ENCODE data around the gene SPOP. TPM values are rescaled to one million over a fixed set of nuclear protein-coding genes. Genes with fewer than 3 reads are reported as not detected.

Gene SPOP
- total and polyA plus RNA-seq, 2 experiments from 2014 or later = 51.2 to 65.7 TPM

DNA sequence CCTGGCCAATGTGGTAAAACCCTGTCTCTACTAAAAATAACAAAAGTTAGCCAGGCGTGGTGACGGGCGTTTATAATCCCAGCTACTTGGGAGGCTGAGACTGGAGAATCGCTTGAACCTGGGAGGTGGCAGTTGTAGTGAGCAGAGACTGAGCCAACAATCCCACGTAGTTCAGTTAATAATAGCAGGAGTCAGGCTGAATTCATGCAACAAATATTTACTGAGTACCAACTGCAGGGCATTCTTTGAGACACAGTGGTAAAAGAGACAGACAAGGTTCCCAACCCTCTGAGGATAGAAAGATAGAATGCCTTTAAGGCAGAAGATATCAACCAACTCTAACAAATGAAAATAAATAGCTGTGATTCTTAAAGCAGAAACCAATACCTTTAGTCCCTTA is 39.1 kb downstream of the SPOP start:
- TF ChIP-seq EZH2phosphoT487 (IDR thresholded peaks at IDR 0.05; ENCODE audit: low read depth, severe bottlenecking, unreplicated experiment) (no peak), EZH2 (IDR thresholded peaks at IDR 0.05; ENCODE audit: borderline replicate concordance) (no peak)
- TF ChIP-seq, protein P1, sequence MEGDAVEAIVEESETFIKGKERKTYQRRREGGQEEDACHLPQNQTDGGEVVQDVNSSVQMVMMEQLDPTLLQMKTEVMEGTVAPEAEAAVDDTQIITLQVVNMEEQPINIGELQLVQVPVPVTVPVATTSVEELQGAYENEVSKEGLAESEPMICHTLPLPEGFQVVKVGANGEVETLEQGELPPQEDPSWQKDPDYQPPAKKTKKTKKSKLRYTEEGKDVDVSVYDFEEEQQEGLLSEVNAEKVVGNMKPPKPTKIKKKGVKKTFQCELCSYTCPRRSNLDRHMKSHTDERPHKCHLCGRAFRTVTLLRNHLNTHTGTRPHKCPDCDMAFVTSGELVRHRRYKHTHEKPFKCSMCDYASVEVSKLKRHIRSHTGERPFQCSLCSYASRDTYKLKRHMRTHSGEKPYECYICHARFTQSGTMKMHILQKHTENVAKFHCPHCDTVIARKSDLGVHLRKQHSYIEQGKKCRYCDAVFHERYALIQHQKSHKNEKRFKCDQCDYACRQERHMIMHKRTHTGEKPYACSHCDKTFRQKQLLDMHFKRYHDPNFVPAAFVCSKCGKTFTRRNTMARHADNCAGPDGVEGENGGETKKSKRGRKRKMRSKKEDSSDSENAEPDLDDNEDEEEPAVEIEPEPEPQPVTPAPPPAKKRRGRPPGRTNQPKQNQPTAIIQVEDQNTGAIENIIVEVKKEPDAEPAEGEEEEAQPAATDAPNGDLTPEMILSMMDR (IDR thresholded peaks at IDR 0.05; ENCODE audit: poor library complexity) = no peak
- DNase-seq (ENCODE audit: low spot score) = no peak
- Histone ChIP-seq H3K9me3 (ENCODE audit: low read depth) (no peaks in the 10 kb centered on the region), H3K9me2 (replicated peaks; ENCODE audit: insufficient read depth) (no peaks in the 10 kb centered on the region), H3K4me3 (no peak overlapping the region), H3K79me2 (peaks cover 94% of the 10 kb centered on the region), H3K4me2 (no peak overlapping the region), H3K4me1 (ENCODE audit: insufficient read depth) (peaks cover 7% of the 10 kb centered on the region), H3K27me3 (no peaks in the 10 kb centered on the region), H3K27ac (no peak overlapping the region), H4K20me1 (ENCODE audit: insufficient read depth, poor library complexity, severe bottlenecking) (peaks cover 15% of the 10 kb centered on the region), H3K36me3 (replicated peaks; ENCODE audit: insufficient read depth, low read depth) (no peaks in the 10 kb centered on the region), H2AFZ (no peak overlapping the region)
- 94% methylated on average over 5 of the region's 5 CpGs for WGBS (ENCODE audit: low lambda C conversion rate, missing lambda C conversion rate)

DNA sequence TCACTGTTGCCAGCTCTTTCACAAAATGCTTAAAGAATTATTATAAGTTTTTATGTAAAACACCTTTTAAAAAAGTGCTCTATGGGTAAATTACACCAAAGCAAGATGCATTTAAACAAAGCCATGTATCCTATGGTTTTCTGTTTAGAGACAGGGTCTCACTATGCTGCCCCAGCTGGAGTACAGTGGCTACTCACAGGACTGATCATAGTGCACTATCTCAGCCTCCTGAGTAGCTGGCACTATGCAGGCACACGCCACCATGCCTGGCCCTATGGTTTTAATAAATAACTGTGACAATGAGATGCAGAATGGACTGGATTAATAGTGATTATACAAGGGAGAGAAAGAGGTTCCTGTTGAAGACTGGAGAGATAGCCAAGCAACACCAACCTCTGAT is 40.2 kb downstream of the SPOP start:
- Histone ChIP-seq H3K79me2 (peaks cover 94% of the 10 kb centered on the region), H3K27ac (no peak overlapping the region), H4K20me1 (ENCODE audit: insufficient read depth, poor library complexity, severe bottlenecking) (peaks cover 22% of the 10 kb centered on the region), H3K4me3 (no peak overlapping the region), H3K27me3 (no peaks in the 10 kb centered on the region), H3K4me1 (ENCODE audit: insufficient read depth) (peaks cover 16% of the 10 kb centered on the region), H2AFZ (no peak overlapping the region), H3K9me3 (ENCODE audit: low read depth) (no peaks in the 10 kb centered on the region), H3K36me3 (replicated peaks; ENCODE audit: insufficient read depth, low read depth) (no peaks in the 10 kb centered on the region), H3K9me2 (replicated peaks; ENCODE audit: insufficient read depth) (no peaks in the 10 kb centered on the region), H3K4me2 (no peak overlapping the region)
- WGBS (ENCODE audit: low lambda C conversion rate, missing lambda C conversion rate) = 94% methylated on average over 1 of the region's 1 CpG
- DNase-seq (ENCODE audit: low spot score) = no peak
- TF ChIP-seq EZH2 (IDR thresholded peaks at IDR 0.05; ENCODE audit: borderline replicate concordance) (no peak), EZH2phosphoT487 (IDR thresholded peaks at IDR 0.05; ENCODE audit: low read depth, severe bottlenecking, unreplicated experiment) (no peak)
- TF ChIP-seq, protein P1 (IDR thresholded peaks at IDR 0.05; ENCODE audit: poor library complexity) = no peak

DNA sequence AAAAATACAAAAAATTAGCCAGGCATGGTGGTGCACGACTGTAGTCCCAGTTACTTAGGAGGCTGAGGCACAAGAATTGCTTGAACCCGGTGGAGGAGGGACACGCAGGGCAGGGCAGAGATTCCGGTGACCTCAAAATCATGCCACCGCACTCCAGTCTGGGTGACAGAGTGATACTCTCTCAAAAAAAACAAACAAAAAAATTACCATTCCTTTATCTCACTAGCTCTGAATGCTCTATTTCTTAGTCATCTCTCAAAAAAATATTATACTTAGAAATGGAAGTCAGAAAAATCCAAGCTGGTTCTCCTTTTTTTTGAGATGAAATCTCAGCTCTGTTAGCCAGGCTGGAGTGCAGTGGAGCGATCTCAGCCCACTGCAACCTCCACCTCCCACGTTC is 40.8 kb downstream of the SPOP start:
- Histone ChIP-seq H3K27ac (no peak overlapping the region), H3K4me1 (ENCODE audit: insufficient read depth) (peaks cover 23% of the 10 kb centered on the region), H3K27me3 (no peaks in the 10 kb centered on the region), H3K4me3 (no peak overlapping the region), H3K9me2 (replicated peaks; ENCODE audit: insufficient read depth) (no peaks in the 10 kb centered on the region), H3K4me2 (no peak overlapping the region), H2AFZ (no peak overlapping the region), H3K79me2 (peaks cover 94% of the 10 kb centered on the region), H4K20me1 (ENCODE audit: insufficient read depth, poor library complexity, severe bottlenecking) (peaks cover 16% of the 10 kb centered on the region), H3K36me3 (replicated peaks; ENCODE audit: insufficient read depth, low read depth) (no peaks in the 10 kb centered on the region), H3K9me3 (ENCODE audit: low read depth) (no peaks in the 10 kb centered on the region)
- TF ChIP-seq EZH2phosphoT487 (IDR thresholded peaks at IDR 0.05; ENCODE audit: low read depth, severe bottlenecking, unreplicated experiment) = no peak
- TF ChIP-seq EZH2 (IDR thresholded peaks at IDR 0.05; ENCODE audit: borderline replicate concordance) = no peak
- TF ChIP-seq, protein P1 (IDR thresholded peaks at IDR 0.05; ENCODE audit: poor library complexity) = no peak
- 96% methylated on average over 7 of the region's 7 CpGs for WGBS (ENCODE audit: low lambda C conversion rate, missing lambda C conversion rate)
- no peak for DNase-seq (ENCODE audit: low spot score)

DNA sequence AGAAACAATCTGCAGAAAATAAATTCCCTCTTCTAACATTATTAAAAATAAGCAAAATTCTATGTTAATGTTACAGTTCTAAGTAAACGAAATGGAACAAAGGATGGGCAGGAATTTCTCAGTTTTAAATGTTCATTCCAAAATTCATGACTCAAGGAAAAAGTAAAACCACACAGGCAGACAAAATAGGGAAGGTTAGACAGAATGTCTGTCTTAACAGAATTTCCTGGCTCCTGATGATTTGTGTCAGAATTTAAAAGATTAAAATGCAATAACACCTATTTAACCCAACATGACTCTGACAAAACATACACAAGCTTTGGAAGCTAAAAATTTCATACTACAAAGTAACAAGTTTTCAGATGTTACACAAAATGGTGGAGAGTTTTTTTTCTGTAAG is 42.8 kb downstream of the SPOP start:
- WGBS (ENCODE audit: low lambda C conversion rate, missing lambda C conversion rate) = 91% methylated on average over 1 of the region's 1 CpG
- TF ChIP-seq EZH2 (IDR thresholded peaks at IDR 0.05; ENCODE audit: borderline replicate concordance) (no peak), EZH2phosphoT487 (IDR thresholded peaks at IDR 0.05; ENCODE audit: low read depth, severe bottlenecking, unreplicated experiment) (no peak)
- TF ChIP-seq, protein P1 (IDR thresholded peaks at IDR 0.05; ENCODE audit: poor library complexity) = no peak
- Histone ChIP-seq H3K4me2 (no peak overlapping the region), H2AFZ (no peak overlapping the region), H3K36me3 (replicated peaks; ENCODE audit: insufficient read depth, low read depth) (no peaks in the 10 kb centered on the region), H4K20me1 (ENCODE audit: insufficient read depth, poor library complexity, severe bottlenecking) (peaks cover 16% of the 10 kb centered on the region), H3K9me2 (replicated peaks; ENCODE audit: insufficient read depth) (no peaks in the 10 kb centered on the region), H3K79me2 (peaks cover 97% of the 10 kb centered on the region), H3K27me3 (no peaks in the 10 kb centered on the region), H3K4me3 (no peak overlapping the region), H3K9me3 (ENCODE audit: low read depth) (no peaks in the 10 kb centered on the region), H3K4me1 (ENCODE audit: insufficient read depth) (peaks cover 29% of the 10 kb centered on the region), H3K27ac (no peak overlapping the region)
- DNase-seq (ENCODE audit: low spot score) = no peak
